Breast epithelium (tissue), 3 donors: ENCODE results near the gene HSF4.

ENCODE experiments used
- POLR2A ChIP-seq: fragments of 450-650 bp; IDR thresholded peaks from one replicate; pipeline ENCODE4 v1.6.1; 2016; ENCODE audit warnings: antibody characterized with exemption, mild to moderate bottlenecking, moderate library complexity
- POLR2AphosphoS5 ChIP-seq, 3 donors: sonication (generic); formaldehyde crosslinking; IDR thresholded peaks; one replicate each; pipeline ENCODE4 v1.6.1; 2017; ENCODE audit warnings: antibody characterized with exemption in 3 of 3
- TF ChIP-seq, protein P1 (sequence below), 3 donors: fragments of 450-650 bp; IDR thresholded peaks; one replicate each; pipeline ENCODE4 v1.5.1; 2016 to 2017; ENCODE audit warnings: antibody characterized with exemption in 3 of 3, mild to moderate bottlenecking in 3 of 3, moderate library complexity in 3 of 3

DNA sequence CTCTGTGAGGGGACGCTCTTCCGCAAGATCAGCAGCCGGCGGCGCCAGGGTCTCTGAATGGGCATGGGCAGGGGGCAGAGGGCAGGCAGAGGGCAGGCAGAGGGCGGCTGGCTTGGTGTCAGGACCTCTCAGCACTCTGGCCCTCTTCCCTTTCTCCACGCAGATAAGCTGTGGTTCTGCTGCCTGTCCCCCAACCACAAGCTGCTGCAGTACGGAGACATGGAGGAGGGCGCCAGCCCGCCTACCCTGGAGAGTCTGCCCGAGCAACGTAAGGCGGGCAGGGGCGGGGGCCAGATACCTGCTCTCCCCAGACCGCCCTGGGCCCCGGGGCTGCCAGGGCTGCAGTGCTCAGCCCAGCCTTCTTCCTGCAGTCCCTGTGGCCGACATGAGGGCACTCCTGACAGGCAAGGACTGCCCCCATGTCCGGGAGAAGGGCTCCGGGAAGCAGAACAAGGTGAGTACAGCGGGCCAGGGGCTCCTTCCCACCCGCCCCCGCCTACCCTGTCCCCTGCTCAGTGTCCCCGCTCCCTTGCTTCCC, 38.5 kb downstream of the HSF4 start:
- TF ChIP-seq, protein P1, sequence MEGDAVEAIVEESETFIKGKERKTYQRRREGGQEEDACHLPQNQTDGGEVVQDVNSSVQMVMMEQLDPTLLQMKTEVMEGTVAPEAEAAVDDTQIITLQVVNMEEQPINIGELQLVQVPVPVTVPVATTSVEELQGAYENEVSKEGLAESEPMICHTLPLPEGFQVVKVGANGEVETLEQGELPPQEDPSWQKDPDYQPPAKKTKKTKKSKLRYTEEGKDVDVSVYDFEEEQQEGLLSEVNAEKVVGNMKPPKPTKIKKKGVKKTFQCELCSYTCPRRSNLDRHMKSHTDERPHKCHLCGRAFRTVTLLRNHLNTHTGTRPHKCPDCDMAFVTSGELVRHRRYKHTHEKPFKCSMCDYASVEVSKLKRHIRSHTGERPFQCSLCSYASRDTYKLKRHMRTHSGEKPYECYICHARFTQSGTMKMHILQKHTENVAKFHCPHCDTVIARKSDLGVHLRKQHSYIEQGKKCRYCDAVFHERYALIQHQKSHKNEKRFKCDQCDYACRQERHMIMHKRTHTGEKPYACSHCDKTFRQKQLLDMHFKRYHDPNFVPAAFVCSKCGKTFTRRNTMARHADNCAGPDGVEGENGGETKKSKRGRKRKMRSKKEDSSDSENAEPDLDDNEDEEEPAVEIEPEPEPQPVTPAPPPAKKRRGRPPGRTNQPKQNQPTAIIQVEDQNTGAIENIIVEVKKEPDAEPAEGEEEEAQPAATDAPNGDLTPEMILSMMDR (IDR thresholded peaks at IDR 0.05) = no peak
- TF ChIP-seq POLR2A (no peak), POLR2AphosphoS5 (IDR thresholded peaks at IDR 0.05) (no peak)
